ENCODE results near the gene SGF29. TPM values are rescaled to one million over a fixed set of nuclear protein-coding genes. Genes with fewer than 3 reads are reported as not detected.

SGF29 gene
- total and polyA plus RNA-seq, 2 of the 4 experiments (the other 2 are of a cell fraction): 4.3 to 7.7 TPM

- Histone ChIP-seq H3K4me2 (ENCODE audit: low read depth, low read length) (no peak overlapping the region), H3K36me3 (ENCODE audit: control insufficient read depth, insufficient read depth, low read length) (no peaks in the 10 kb centered on the region), H3K79me1 (ENCODE audit: low read depth in 1 of 2, low read length in 2 of 2) (no peaks in the 10 kb centered on the region), H3K23ac (ENCODE audit: low read depth, low read length) (no peak overlapping the region), H3K14ac (replicated peaks; ENCODE audit: low read depth, low read length) (no peak overlapping the region), H3K9ac (ENCODE audit: low read depth, low read length) (no peak overlapping the region), H3K4me3 (ENCODE audit: insufficient read depth, low read depth, low read length) (no peak overlapping the region), H3K4ac (ENCODE audit: low read depth, low read length) (no peak overlapping the region), H3K27ac (ENCODE audit: insufficient read depth, low read length) (no peak overlapping the region), H2AK9ac (replicated peaks; ENCODE audit: low read depth, low read length, poor library complexity) (no peak overlapping the region), H3K4me1 (ENCODE audit: control insufficient read depth, insufficient read depth, low read length) (no peaks in the 10 kb centered on the region), H3K27me3 (ENCODE audit: control insufficient read depth, insufficient read depth, low read length) (peaks cover 16% of the 10 kb centered on the region), H4K8ac (ENCODE audit: low read depth in 2 of 2, low read length in 2 of 2) (no peak overlapping the region), H2BK20ac (ENCODE audit: low read depth, low read length) (no peak overlapping the region), H2BK15ac (ENCODE audit: low read depth, low read length) (no peak overlapping the region), H3K9me3 (ENCODE audit: control insufficient read depth, insufficient read depth, low read length) (no peaks in the 10 kb centered on the region), H2AK5ac (ENCODE audit: low read depth, low read length) (no peak overlapping the region), H3K56ac (ENCODE audit: extremely low read depth, insufficient read depth, low read length) (no peak overlapping the region), H3K18ac (ENCODE audit: low read depth, low read length) (no peak overlapping the region), H2BK5ac (ENCODE audit: low read depth, low read length, poor library complexity, severe bottlenecking) (no peak overlapping the region), H2BK120ac (ENCODE audit: low read depth, low read length) (no peak overlapping the region), H4K5ac (ENCODE audit: low read depth, low read length) (no peak overlapping the region), H4K20me1 (ENCODE audit: insufficient read depth, low read length) (no peaks in the 10 kb centered on the region), H3K9me1 (ENCODE audit: insufficient read depth, low read length) (no peaks in the 10 kb centered on the region), H4K91ac (ENCODE audit: insufficient read depth, low read depth, low read length) (no peak overlapping the region), H2AFZ (replicated peaks; ENCODE audit: low read length, poor library complexity) (no peak overlapping the region)
- no TSS peak for BruUV-seq (replicated peaks)
- ATAC-seq (ENCODE audit: low read depth) (no peak), DNase-seq (no peak)
- in situ Hi-C loops (cut with MboI; ENCODE audit: low sequenced_read_pairs): no loop called here
- no peak for TF ChIP-seq MXI1 (IDR thresholded peaks at IDR 0.05; ENCODE audit: borderline replicate concordance, low read depth, low read length)
- no peak for TF ChIP-seq RAD21 (IDR thresholded peaks at IDR 0.05; ENCODE audit: low read length)
- TF ChIP-seq RCOR1 (IDR thresholded peaks at IDR 0.05; ENCODE audit: insufficient replicate concordance, low read length): no peak
- no peak for TF ChIP-seq ELK1 (IDR thresholded peaks at IDR 0.05; ENCODE audit: borderline replicate concordance, low read depth, low read length)
- no peak for TF ChIP-seq CEBPB (IDR thresholded peaks at IDR 0.05; ENCODE audit: low read depth, low read length)
- TF ChIP-seq, protein P1, sequence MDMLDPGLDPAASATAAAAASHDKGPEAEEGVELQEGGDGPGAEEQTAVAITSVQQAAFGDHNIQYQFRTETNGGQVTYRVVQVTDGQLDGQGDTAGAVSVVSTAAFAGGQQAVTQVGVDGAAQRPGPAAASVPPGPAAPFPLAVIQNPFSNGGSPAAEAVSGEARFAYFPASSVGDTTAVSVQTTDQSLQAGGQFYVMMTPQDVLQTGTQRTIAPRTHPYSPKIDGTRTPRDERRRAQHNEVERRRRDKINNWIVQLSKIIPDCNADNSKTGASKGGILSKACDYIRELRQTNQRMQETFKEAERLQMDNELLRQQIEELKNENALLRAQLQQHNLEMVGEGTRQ (IDR thresholded peaks at IDR 0.05; ENCODE audit: low read depth, low read length): no peak
- no peak for TF ChIP-seq BHLHE40 (IDR thresholded peaks at IDR 0.05; ENCODE audit: low read depth, low read length)
- TF ChIP-seq RFX5 (IDR thresholded peaks at IDR 0.05; ENCODE audit: low read depth, low read length): no peak
- no peak for TF ChIP-seq CTCF (conservative IDR thresholded peaks at IDR 0.05; ENCODE audit: low read depth, low read length)
- TF ChIP-seq FOS (IDR thresholded peaks at IDR 0.05; ENCODE audit: low read depth, low read length): no peak
- no peak for TF ChIP-seq POLR2A (IDR thresholded peaks at IDR 0.05; ENCODE audit: low read depth, low read length)
- TF ChIP-seq MAFK (IDR thresholded peaks at IDR 0.05; ENCODE audit: low read depth, low read length): no peak
- no peak for TF ChIP-seq CHD1 (IDR thresholded peaks at IDR 0.05; ENCODE audit: low read depth, low read length)
- TF ChIP-seq MAZ (IDR thresholded peaks at IDR 0.05; ENCODE audit: borderline replicate concordance, low read depth, low read length): no peak
- WGBS, 2 experiments (ENCODE audit: extremely low coverage in 2 of 2, insufficient read length in 1 of 2): 63% methylated on average over 2 of the region's 7 CpGs; no CpG with 5 or more reads in 1 of the 2 experiments
- dilution Hi-C loops (cut with HindIII; ENCODE audit: low sequenced_read_pairs, unreplicated experiment): no loop called here
- ChIA-PET CTCF (no interaction called here), POLR2A (ENCODE audit: unreplicated experiment) (no interaction called here)
- intact Hi-C loops (cut with micrococcal nuclease): no loop called here
These were observed 67.9 kb downstream of the SGF29 start for GRCh38 chr16:28621481-28622155.

Data from IMR-90 (cell line).